IMR-90 (cell line): Measurements from ENCODE around the gene KL. TPM values are rescaled to one million over a fixed set of nuclear protein-coding genes. Genes with fewer than 3 reads are reported as not detected.

ENCODE experiments used
- ATAC-seq: fragments of 200-7000 bp; cut with Tn5 transposase; 2 replicates; pipeline ENCODE4 v1.9.1; 2020; ENCODE audit warnings: low read depth, mild to moderate bottlenecking, moderate library complexity
- BruUV-seq: library from RNA; stranded (reverse); fragments of 400-500 nt; replicated peaks from 2 replicates; lab custom pipeline; 2021; lab: Mats Ljungman, UMichigan
- CTCF ChIA-PET: fragments of 300-600 bp; formaldehyde crosslinking; extraction: SDS; loops from one replicate; lab custom pipeline; 2021; ENCODE audit warnings: antibody characterized with exemption; lab: Yijun Ruan, JAX
- POLR2A ChIA-PET: fragments of 300-600 bp; sonication (Branson Sonifier 250); formaldehyde crosslinking; loops from one replicate; lab custom pipeline; 2022; ENCODE audit warnings: antibody characterized with exemption; ENCODE audit not compliant: unreplicated experiment; lab: Charles Lee
- DNase-seq: peaks from one replicate; pipeline ENCODE4 v3.0.0; 2013
- H2AFZ ChIP-seq: replicated peaks from 2 replicates; pipeline ENCODE3; 2013; ENCODE audit warnings: low read length, mild to moderate bottlenecking; ENCODE audit not compliant: poor library complexity
- H2AK5ac ChIP-seq: 2 replicates; pipeline ENCODE4 v1.6.1; 2013; ENCODE audit warnings: low read depth, low read length, inconsistent platforms
- H2AK9ac ChIP-seq: replicated peaks from 2 replicates; pipeline ENCODE3; 2013; ENCODE audit warnings: mild to moderate bottlenecking, low read depth, low read length, moderate library complexity; ENCODE audit not compliant: poor library complexity
- H2BK120ac ChIP-seq: 2 replicates; pipeline ENCODE4 v1.6.1; 2013; ENCODE audit warnings: low read depth, low read length, inconsistent platforms
- H2BK15ac ChIP-seq: 3 replicates; pipeline ENCODE4 v1.6.1; 2013; ENCODE audit warnings: low read depth, low read length, inconsistent platforms
- H2BK20ac ChIP-seq: 2 replicates; pipeline ENCODE4 v1.6.1; 2013; ENCODE audit warnings: low read depth, mild to moderate bottlenecking, inconsistent platforms, low read length, moderate library complexity
- H2BK5ac ChIP-seq: 2 replicates; pipeline ENCODE4 v1.6.1; 2013; ENCODE audit warnings: mild to moderate bottlenecking, low read depth, low read length, inconsistent platforms; ENCODE audit not compliant: poor library complexity, severe bottlenecking
- H3K14ac ChIP-seq: replicated peaks from 2 replicates; pipeline ENCODE4 v1.6.1; 2013; ENCODE audit warnings: low read depth, low read length, inconsistent platforms
- H3K18ac ChIP-seq: 2 replicates; pipeline ENCODE4 v1.6.1; 2013; ENCODE audit warnings: low read depth, low read length, control low read depth
- H3K23ac ChIP-seq: 2 replicates; pipeline ENCODE4 v1.6.1; 2013; ENCODE audit warnings: low read depth, low read length, inconsistent platforms
- H3K27ac ChIP-seq: 2 replicates; pipeline ENCODE4 v1.5.1; 2013; ENCODE audit warnings: mild to moderate bottlenecking, control low read depth, low read length; ENCODE audit not compliant: insufficient read depth
- H3K27me3 ChIP-seq: 2 replicates; pipeline ENCODE4 v1.6.1; 2013; ENCODE audit warnings: low read length; ENCODE audit not compliant: control insufficient read depth, insufficient read depth
- H3K36me3 ChIP-seq: 2 replicates; pipeline ENCODE4 v1.6.1; 2013; ENCODE audit warnings: low read length, mixed read lengths; ENCODE audit not compliant: control insufficient read depth, insufficient read depth
- H3K4ac ChIP-seq: 2 replicates; pipeline ENCODE4 v1.6.1; 2013; ENCODE audit warnings: low read depth, low read length, inconsistent platforms
- H3K4me1 ChIP-seq: 2 replicates; pipeline ENCODE4 v1.6.1; 2013; ENCODE audit warnings: low read length, mixed read lengths; ENCODE audit not compliant: control insufficient read depth, insufficient read depth
- H3K4me2 ChIP-seq: 2 replicates; pipeline ENCODE4 v1.6.1; 2013; ENCODE audit warnings: low read depth, mild to moderate bottlenecking, control low read depth, low read length, moderate library complexity
- H3K4me3 ChIP-seq: 2 replicates; pipeline ENCODE4 v1.5.1; 2013; ENCODE audit warnings: low read depth, mild to moderate bottlenecking, control low read depth, low read length, moderate library complexity; ENCODE audit not compliant: insufficient read depth
- H3K56ac ChIP-seq: 2 replicates; pipeline ENCODE4 v1.6.1; 2013; ENCODE audit warnings: low read length, inconsistent platforms; ENCODE audit not compliant: insufficient read depth; ENCODE audit errors: extremely low read depth
- H3K79me1 ChIP-seq, 2 experiments: 2 replicates each; pipeline ENCODE4 v1.6.1; 2013; ENCODE audit warnings: low read length in 2 of 2, inconsistent platforms in 1 of 2, low read depth in 1 of 2
- H3K9ac ChIP-seq: 2 replicates; pipeline ENCODE4 v1.6.1; 2013; ENCODE audit warnings: low read depth, low read length, control low read depth
- H3K9me1 ChIP-seq: 2 replicates; pipeline ENCODE4 v1.6.1; 2013; ENCODE audit warnings: low read length, inconsistent platforms; ENCODE audit not compliant: insufficient read depth
- H3K9me3 ChIP-seq: 2 replicates; pipeline ENCODE4 v1.6.1; 2013; ENCODE audit warnings: low read length; ENCODE audit not compliant: control insufficient read depth, insufficient read depth
- H4K20me1 ChIP-seq: 2 replicates; pipeline ENCODE4 v1.6.1; 2013; ENCODE audit warnings: low read length, inconsistent platforms; ENCODE audit not compliant: insufficient read depth
- H4K5ac ChIP-seq: 2 replicates; pipeline ENCODE4 v1.6.1; 2013; ENCODE audit warnings: mild to moderate bottlenecking, low read depth, low read length, control low read depth
- H4K8ac ChIP-seq, 2 experiments: 2 replicates each; pipeline ENCODE4 v1.6.1; 2013; ENCODE audit warnings: low read depth in 2 of 2, low read length in 2 of 2, control low read depth in 1 of 2, inconsistent platforms in 1 of 2
- H4K91ac ChIP-seq: 2 replicates; pipeline ENCODE4 v1.6.1; 2013; ENCODE audit warnings: low read depth, low read length, inconsistent platforms; ENCODE audit not compliant: insufficient read depth
- BHLHE40 ChIP-seq: fragments of 150-350 bp; IDR thresholded peaks from 2 replicates; pipeline ENCODE4 v1.6.1; 2016; ENCODE audit warnings: mild to moderate bottlenecking, low read depth, low read length
- CHD1 ChIP-seq: IDR thresholded peaks from 2 replicates; pipeline ENCODE4 v1.6.1; 2012; ENCODE audit warnings: low read depth, low read length, improper control_type of control experiment
- MAFK ChIP-seq: IDR thresholded peaks from 2 replicates; pipeline ENCODE4 v1.6.1; 2012; ENCODE audit warnings: low read depth, low read length, improper control_type of control experiment
- MAZ ChIP-seq: IDR thresholded peaks from 2 replicates; pipeline ENCODE4 v1.6.1; 2012; ENCODE audit warnings: low read depth, mild to moderate bottlenecking, low read length, improper control_type of control experiment, moderate library complexity, borderline replicate concordance
- MXI1 ChIP-seq: IDR thresholded peaks from 2 replicates; pipeline ENCODE4 v1.6.1; 2012; ENCODE audit warnings: low read depth, mild to moderate bottlenecking, low read length, moderate library complexity, borderline replicate concordance
- NFE2L2 ChIP-seq: fragments of 150-350 bp; IDR thresholded peaks from 2 replicates; pipeline ENCODE4 v1.6.1; 2016; ENCODE audit warnings: low read depth, mild to moderate bottlenecking, low read length
- POLR2A ChIP-seq: IDR thresholded peaks from 2 replicates; pipeline ENCODE4 v1.6.1; 2012; ENCODE audit warnings: mild to moderate bottlenecking, low read depth, low read length
- RCOR1 ChIP-seq: IDR thresholded peaks from 2 replicates; pipeline ENCODE4 v1.6.1; 2012; ENCODE audit warnings: mild to moderate bottlenecking, low read length, improper control_type of control experiment; ENCODE audit not compliant: insufficient replicate concordance
- RFX5 ChIP-seq: IDR thresholded peaks from 2 replicates; pipeline ENCODE4 v1.8.0; 2012; ENCODE audit warnings: low read depth, mild to moderate bottlenecking, low read length, moderate library complexity
- WGBS, 2 experiments: methylation state at CpG; one replicate each; pipeline versions ENCODE4 v1.1.5 to v1.1.7; 2013; ENCODE audit warnings: missing lambda C conversion rate in 2 of 2; ENCODE audit not compliant: insufficient read length in 1 of 2; ENCODE audit errors: extremely low coverage in 2 of 2; 5-methylcytosine and 5-hydroxymethylcytosine counted together
- dilution Hi-C: fragments of 300-500 bp; cut with HindIII; formaldehyde crosslinking; loops from one replicate; pipeline ENCODE4 v1.14.3; 2018; ENCODE audit warnings: low sequenced_read_pairs; ENCODE audit not compliant: unreplicated experiment
- in situ Hi-C: fragments of 300-500 bp; cut with MboI; formaldehyde crosslinking; loops from 3 replicates; pipeline ENCODE4 v1.14.3; 2019; ENCODE audit warnings: low sequenced_read_pairs, inconsistent platforms, mixed read lengths
- intact Hi-C: fragments of 100-400 bp; cut with micrococcal nuclease; formaldehyde crosslinking; loops from 2 replicates; pipeline ENCODE4 v1.10.0; 2022
- polyA plus RNA-seq, 3 experiments: library from polyadenylated mRNA; depleted of rRNA; stranded (reverse); fragments of >200 nt; gene quantifications; 2 replicates each; pipeline ENCODE4 v1.2.3, GENCODE V29; 2012; ENCODE audit warnings: low replicate concordance in 1 of 3
- total RNA-seq: library from RNA; depleted of rRNA; stranded (reverse); fragments of >200 nt; gene quantifications from 2 replicates; pipeline ENCODE4 v1.2.3, GENCODE V29; 2012
- TF ChIP-seq, protein P1 (sequence below): fragments of 150-350 bp; IDR thresholded peaks from 2 replicates; pipeline ENCODE4 v1.6.1; 2016; ENCODE audit warnings: low read depth, mild to moderate bottlenecking, low read length, moderate library complexity, borderline replicate concordance
- TF ChIP-seq, protein P2 (sequence below): conservative IDR thresholded peaks from 2 replicates; pipeline ENCODE4 v1.5.1; 2012; ENCODE audit warnings: mild to moderate bottlenecking, low read depth, low read length, improper control_type of control experiment

The KL gene
- total and polyA plus RNA-seq, 2 of the 4 experiments (the other 2 are of a cell fraction): not detected

DNA sequence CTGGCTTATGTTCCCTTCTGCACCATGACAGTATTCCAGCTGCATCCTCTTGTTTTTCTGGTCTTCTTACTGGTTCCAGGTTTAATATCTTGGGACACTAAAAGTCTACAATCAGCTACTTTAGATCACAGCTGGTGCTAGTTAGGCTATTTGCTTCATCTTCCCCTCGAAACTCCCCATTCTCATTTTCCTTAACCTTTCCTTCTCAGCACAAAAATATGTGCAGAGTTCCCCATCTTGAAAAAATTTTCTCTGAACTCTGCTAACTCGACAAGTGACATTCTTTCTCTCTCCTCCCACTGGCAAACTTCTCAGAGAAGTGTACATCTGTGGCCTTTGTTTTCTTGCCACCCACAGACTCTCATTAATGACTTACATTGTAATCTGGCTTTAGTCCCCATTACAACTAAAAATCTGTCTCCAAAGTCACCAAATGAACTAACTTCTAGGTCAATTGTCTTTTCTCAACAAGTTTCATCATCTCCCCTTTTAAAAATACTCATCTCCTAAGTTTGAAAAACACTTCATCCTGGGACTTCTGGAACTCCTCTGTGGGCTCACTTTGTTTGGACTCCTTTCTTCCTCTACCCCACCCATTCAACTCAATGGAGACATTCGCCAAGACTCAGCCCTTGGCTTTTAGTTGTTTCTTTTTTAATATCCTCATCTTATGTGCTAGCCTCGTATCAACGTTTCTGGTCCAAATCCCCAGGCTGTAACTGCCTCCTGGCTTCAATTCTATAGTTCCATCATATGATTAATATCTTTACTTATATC is 7.1 kb upstream of the KL start:
- Histone ChIP-seq H4K8ac (no peak overlapping the region), H4K20me1 (no peaks in the 10 kb centered on the region), H3K4ac (no peak overlapping the region), H2AK9ac (no peak overlapping the region), H2BK20ac (no peak overlapping the region), H3K9me3 (peaks cover 7% of the 10 kb centered on the region), H3K79me1 (no peaks in the 10 kb centered on the region), H3K18ac (no peak overlapping the region), H3K27ac (no peak overlapping the region), H3K9ac (no peak overlapping the region), H3K4me2 (no peak overlapping the region), H2BK120ac (no peak overlapping the region), H3K4me3 (no peak overlapping the region), H3K27me3 (peaks cover 12% of the 10 kb centered on the region), H3K9me1 (no peaks in the 10 kb centered on the region), H3K56ac (no peak overlapping the region), H3K23ac (no peak overlapping the region), H2BK5ac (no peak overlapping the region), H3K36me3 (no peaks in the 10 kb centered on the region), H2AK5ac (no peak overlapping the region), H3K4me1 (no peaks in the 10 kb centered on the region), H4K5ac (no peak overlapping the region), H2AFZ (no peak overlapping the region), H3K14ac (no peak overlapping the region), H4K91ac (no peak overlapping the region), H2BK15ac (no peak overlapping the region)
- intact Hi-C loops: no loop called here
- no peak for TF ChIP-seq MXI1
- TF ChIP-seq MAFK: no peak
- no peak for TF ChIP-seq POLR2A
- TF ChIP-seq NFE2L2: no peak
- no peak for TF ChIP-seq RCOR1
- TF ChIP-seq, protein P1, sequence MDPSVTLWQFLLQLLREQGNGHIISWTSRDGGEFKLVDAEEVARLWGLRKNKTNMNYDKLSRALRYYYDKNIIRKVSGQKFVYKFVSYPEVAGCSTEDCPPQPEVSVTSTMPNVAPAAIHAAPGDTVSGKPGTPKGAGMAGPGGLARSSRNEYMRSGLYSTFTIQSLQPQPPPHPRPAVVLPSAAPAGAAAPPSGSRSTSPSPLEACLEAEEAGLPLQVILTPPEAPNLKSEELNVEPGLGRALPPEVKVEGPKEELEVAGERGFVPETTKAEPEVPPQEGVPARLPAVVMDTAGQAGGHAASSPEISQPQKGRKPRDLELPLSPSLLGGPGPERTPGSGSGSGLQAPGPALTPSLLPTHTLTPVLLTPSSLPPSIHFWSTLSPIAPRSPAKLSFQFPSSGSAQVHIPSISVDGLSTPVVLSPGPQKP: no peak
- TF ChIP-seq MAZ: no peak
- TF ChIP-seq RFX5: no peak
- no peak for TF ChIP-seq BHLHE40
- TF ChIP-seq, protein P2, sequence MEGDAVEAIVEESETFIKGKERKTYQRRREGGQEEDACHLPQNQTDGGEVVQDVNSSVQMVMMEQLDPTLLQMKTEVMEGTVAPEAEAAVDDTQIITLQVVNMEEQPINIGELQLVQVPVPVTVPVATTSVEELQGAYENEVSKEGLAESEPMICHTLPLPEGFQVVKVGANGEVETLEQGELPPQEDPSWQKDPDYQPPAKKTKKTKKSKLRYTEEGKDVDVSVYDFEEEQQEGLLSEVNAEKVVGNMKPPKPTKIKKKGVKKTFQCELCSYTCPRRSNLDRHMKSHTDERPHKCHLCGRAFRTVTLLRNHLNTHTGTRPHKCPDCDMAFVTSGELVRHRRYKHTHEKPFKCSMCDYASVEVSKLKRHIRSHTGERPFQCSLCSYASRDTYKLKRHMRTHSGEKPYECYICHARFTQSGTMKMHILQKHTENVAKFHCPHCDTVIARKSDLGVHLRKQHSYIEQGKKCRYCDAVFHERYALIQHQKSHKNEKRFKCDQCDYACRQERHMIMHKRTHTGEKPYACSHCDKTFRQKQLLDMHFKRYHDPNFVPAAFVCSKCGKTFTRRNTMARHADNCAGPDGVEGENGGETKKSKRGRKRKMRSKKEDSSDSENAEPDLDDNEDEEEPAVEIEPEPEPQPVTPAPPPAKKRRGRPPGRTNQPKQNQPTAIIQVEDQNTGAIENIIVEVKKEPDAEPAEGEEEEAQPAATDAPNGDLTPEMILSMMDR: no peak
- no peak for TF ChIP-seq CHD1
- ChIA-PET CTCF (no interaction called here), POLR2A (no interaction called here)
- no peak for DNase-seq
- in situ Hi-C loops: no loop called here
- no peak for ATAC-seq
- WGBS, 2 experiments: 53% methylated on average over 2 of the region's 5 CpGs; no CpG with 5 or more reads in 1 of the 2 experiments
- dilution Hi-C loops: no loop called here
- no TSS peak for BruUV-seq
